DOHH2 (cell line): ENCODE measurements around the gene SIRT7.

Source experiments
- H3F3A ChIP-seq: fragments of 200-600 bp; sonication (generic), shearing (Covaris generic); 2 replicates; pipeline ENCODE4 v1.6.0; 2016; ENCODE audit warnings: antibody characterized with exemption, mild to moderate bottlenecking; ENCODE audit not compliant: control insufficient read depth, insufficient read depth
- H3K27ac ChIP-seq: fragments of 200-600 bp; sonication (generic); 2 replicates; pipeline ENCODE4 v1.5.1; 2014; ENCODE audit warnings: low read depth, mild to moderate bottlenecking, low read length, moderate library complexity
- H3K27me3 ChIP-seq: fragments of 200-600 bp; sonication (generic); 2 replicates; pipeline ENCODE4 v1.6.1; 2014; ENCODE audit warnings: mild to moderate bottlenecking, low read length, mixed read lengths; ENCODE audit not compliant: control insufficient read depth
- H3K36me3 ChIP-seq: fragments of 200-600 bp; sonication (generic); 2 replicates; pipeline ENCODE4 v1.6.1; 2014; ENCODE audit warnings: mild to moderate bottlenecking, low read length, moderate library complexity, mixed read lengths; ENCODE audit not compliant: control insufficient read depth
- H3K4me1 ChIP-seq: fragments of 200-600 bp; sonication (generic); 2 replicates; pipeline ENCODE4 v1.6.1; 2014; ENCODE audit warnings: mild to moderate bottlenecking, low read length, mixed read lengths; ENCODE audit not compliant: control insufficient read depth
- H3K4me2 ChIP-seq: fragments of 200-600 bp; sonication (generic); 2 replicates; pipeline ENCODE4 v1.6.0; 2014; ENCODE audit warnings: mild to moderate bottlenecking, low read length, moderate library complexity
- H3K4me3 ChIP-seq: fragments of 200-600 bp; sonication (generic); 2 replicates; pipeline ENCODE4 v1.5.1; 2014; ENCODE audit warnings: mild to moderate bottlenecking, low read length, mixed read lengths
- H3K79me2 ChIP-seq: fragments of 200-600 bp; sonication (generic); 2 replicates; pipeline ENCODE4 v1.6.1; 2014; ENCODE audit warnings: mild to moderate bottlenecking, low read length, mixed read lengths; ENCODE audit not compliant: control insufficient read depth
- H3K9me2 ChIP-seq: fragments of 200-600 bp; sonication (generic); replicated peaks from 2 replicates; pipeline ENCODE4 v1.6.1; 2014; ENCODE audit warnings: mild to moderate bottlenecking, low read length, mixed read lengths; ENCODE audit not compliant: control insufficient read depth
- H3K9me3 ChIP-seq: fragments of 200-600 bp; sonication (generic); 2 replicates; pipeline ENCODE4 v1.6.1; 2014; ENCODE audit warnings: antibody characterized with exemption, low read length, mixed read lengths; ENCODE audit not compliant: control insufficient read depth, insufficient read depth
- H4K20me1 ChIP-seq: fragments of 200-600 bp; sonication (generic); 2 replicates; pipeline ENCODE4 v1.6.0; 2014; ENCODE audit warnings: low read depth, mild to moderate bottlenecking, antibody characterized with exemption, low read length, moderate library complexity; ENCODE audit not compliant: control insufficient read depth, insufficient read depth
- CTCF ChIP-seq: fragments of 200-600 bp; sonication (generic); IDR thresholded peaks from one replicate; pipeline ENCODE4 v1.5.1; 2014; ENCODE audit warnings: antibody characterized with exemption, mild to moderate bottlenecking, low read depth, low read length; ENCODE audit not compliant: poor library complexity, severe bottlenecking
- EZH2phosphoT487 ChIP-seq: fragments of 200-600 bp; sonication (generic); IDR thresholded peaks from 2 replicates; pipeline ENCODE4 v1.6.1; 2017; ENCODE audit warnings: borderline replicate concordance, mild to moderate bottlenecking, antibody characterized with exemption, low read length, moderate library complexity, mixed read lengths

Gene SIRT7

GRCh38 chr17:81890447-81891302, 27.3 kb downstream of the SIRT7 start:
- H3K9me3 ChIP-seq = no peaks in the 10 kb centered on the region
- H3K4me1 ChIP-seq = peaks cover 38% of the 10 kb centered on the region
- H3F3A ChIP-seq = peaks cover 11% of the 10 kb centered on the region
- peaks cover 9% of the 10 kb centered on the region for H4K20me1 ChIP-seq
- peak overlapping the region; percentile 53 for H3K27ac ChIP-seq
- peaks cover 75% of the 10 kb centered on the region for H3K36me3 ChIP-seq
- H3K4me2 ChIP-seq = peak overlapping the region; percentile 93
- H3K9me2 ChIP-seq = no peaks in the 10 kb centered on the region
- H3K4me3 ChIP-seq = peak overlapping the region; percentile 96
- H3K27me3 ChIP-seq = no peaks in the 10 kb centered on the region
- TF ChIP-seq CTCF = no peak
- TF ChIP-seq EZH2phosphoT487 = no peak
- peaks cover 88% of the 10 kb centered on the region for H3K79me2 ChIP-seq

GRCh38 chr17:81889602-81890001, 28.4 kb downstream of the SIRT7 start:
- Histone ChIP-seq H3K79me2 (peaks cover 92% of the 10 kb centered on the region), H3K9me2 (no peaks in the 10 kb centered on the region), H3F3A (peaks cover 11% of the 10 kb centered on the region), H3K9me3 (no peaks in the 10 kb centered on the region), H3K36me3 (peaks cover 78% of the 10 kb centered on the region), H3K4me1 (peaks cover 38% of the 10 kb centered on the region), H3K4me3 (peak overlapping the region; percentile 96), H3K4me2 (peak overlapping the region; percentile 93), H3K27ac (peak overlapping the region; percentile 53), H4K20me1 (peaks cover 9% of the 10 kb centered on the region), H3K27me3 (no peaks in the 10 kb centered on the region)
- TF ChIP-seq CTCF (no peak), EZH2phosphoT487 (no peak)

GRCh38 chr17:81888988-81889595, 28.9 kb downstream of the SIRT7 start:
- peaks cover 78% of the 10 kb centered on the region for H3K36me3 ChIP-seq
- no peak for TF ChIP-seq EZH2phosphoT487
- H3F3A ChIP-seq = peaks cover 16% of the 10 kb centered on the region
- H3K79me2 ChIP-seq = peaks cover 92% of the 10 kb centered on the region
- peaks cover 33% of the 10 kb centered on the region for H3K4me1 ChIP-seq
- no peak overlapping the region for H3K4me3 ChIP-seq
- H3K27ac ChIP-seq = no peak overlapping the region
- H4K20me1 ChIP-seq = peaks cover 9% of the 10 kb centered on the region
- H3K9me3 ChIP-seq = no peaks in the 10 kb centered on the region
- no peaks in the 10 kb centered on the region for H3K27me3 ChIP-seq
- H3K9me2 ChIP-seq = no peaks in the 10 kb centered on the region
- peak overlapping the region; percentile 93 for H3K4me2 ChIP-seq
